ENCODE data around the gene MROH7. TPM values are rescaled to one million over a fixed set of nuclear protein-coding genes. Genes with fewer than 3 reads are reported as not detected.

MROH7 gene
- polyA plus RNA-seq, 6 donors from 2014 or later = not detected

- H3K27ac Mint-ChIP-seq = no peak overlapping the region
- no peak for DNase-seq
- H3K9me3 Mint-ChIP-seq = no peaks in the 10 kb centered on the region
Measured at GRCh38 chr1:54701066-54701465, 59.5 kb downstream of the MROH7 start.

GRCh38 chr1:54701996-54702395, 60.4 kb downstream of the MROH7 start:
- Mint-ChIP-seq H3K27me3 (peaks cover 8 to 62% (median 41%) of the 10 kb centered on the region in 3 donors), H3K4me3 (no peak overlapping the region), H3K27ac (no peak overlapping the region), H3K4me1 (no peaks in the 10 kb centered on the region), H3K9me3 (no peaks in the 10 kb centered on the region), H3K36me3 (no peaks in the 10 kb centered on the region)
- no peak for ATAC-seq (ENCODE audit: low read depth in 2 of 2)
- DNase-seq = no peak

More at GRCh38 chr1:54701066-54701465, 59.5 kb downstream of the MROH7 start:
- Mint-ChIP-seq H3K27me3 (peaks cover 13 to 63% (median 37%) of the 10 kb centered on the region in 3 donors), H3K36me3 (no peaks in the 10 kb centered on the region), H3K4me1 (no peaks in the 10 kb centered on the region), H3K4me3 (no peak overlapping the region)
- ATAC-seq (ENCODE audit: low read depth in 2 of 2) = no peak

GRCh38 chr1:54703471-54703870, 61.9 kb downstream of the MROH7 start:
- no peak for ATAC-seq (ENCODE audit: low read depth in 2 of 2)
- no peak overlapping the region for H3K27ac Mint-ChIP-seq

GRCh38 chr1:54705153-54705552, 63.6 kb downstream of the MROH7 start:
- ATAC-seq (ENCODE audit: low read depth in 2 of 2) (no peak), DNase-seq (no peak)
- Mint-ChIP-seq H3K9me3 (no peaks in the 10 kb centered on the region), H3K4me3 (no peak overlapping the region), H3K4me1 (no peaks in the 10 kb centered on the region), H3K27ac (no peak overlapping the region), H3K27me3 (peaks cover 23 to 67% (median 50%) of the 10 kb centered on the region in 3 donors), H3K36me3 (no peaks in the 10 kb centered on the region)

More at GRCh38 chr1:54703471-54703870, 61.9 kb downstream of the MROH7 start:
- H3K4me3 Mint-ChIP-seq = no peak overlapping the region
- peaks cover 22 to 67% (median 48%) of the 10 kb centered on the region in 3 donors for H3K27me3 Mint-ChIP-seq
- H3K9me3 Mint-ChIP-seq = no peaks in the 10 kb centered on the region
- no peaks in the 10 kb centered on the region for H3K36me3 Mint-ChIP-seq
- no peak for DNase-seq
- no peaks in the 10 kb centered on the region for H3K4me1 Mint-ChIP-seq

DNA sequence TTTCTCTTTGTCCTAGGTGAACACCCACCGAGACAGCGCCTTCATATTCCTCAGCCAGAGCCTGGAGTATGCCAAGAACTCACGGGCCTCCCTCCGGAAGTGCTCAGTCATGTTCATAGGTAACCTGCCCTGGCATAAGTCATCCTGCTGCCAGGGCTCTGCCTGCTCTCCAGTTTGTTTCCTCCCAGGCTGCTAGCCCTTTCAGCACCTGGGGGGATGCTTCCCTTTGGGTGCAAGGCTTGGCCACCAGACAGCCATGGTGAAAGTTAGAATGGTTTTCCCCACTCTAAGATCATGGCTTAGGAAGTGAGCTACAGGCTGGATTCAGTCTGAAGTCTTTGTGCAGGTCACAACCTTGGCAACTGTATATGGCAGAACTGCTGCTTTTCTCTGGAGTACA, 64.8 kb downstream of the MROH7 start:
- Mint-ChIP-seq H3K27ac (no peak overlapping the region), H3K36me3 (no peaks in the 10 kb centered on the region), H3K4me1 (no peaks in the 10 kb centered on the region), H3K27me3 (peaks cover 25 to 80% (median 52%) of the 10 kb centered on the region in 3 donors), H3K9me3 (no peaks in the 10 kb centered on the region), H3K4me3 (no peak overlapping the region)
- DNase-seq (no peak), ATAC-seq (ENCODE audit: low read depth in 2 of 2) (no peak)

GRCh38 chr1:54708385-54708784, 66.8 kb downstream of the MROH7 start:
- Mint-ChIP-seq H3K36me3 (no peaks in the 10 kb centered on the region), H3K9me3 (no peaks in the 10 kb centered on the region), H3K27me3 (peaks cover 17 to 63% (median 43%) of the 10 kb centered on the region in 3 donors), H3K4me3 (no peak overlapping the region), H3K4me1 (no peaks in the 10 kb centered on the region), H3K27ac (no peak overlapping the region)
- DNase-seq = no peak
- ATAC-seq (ENCODE audit: low read depth in 2 of 2) = no peak

DNA sequence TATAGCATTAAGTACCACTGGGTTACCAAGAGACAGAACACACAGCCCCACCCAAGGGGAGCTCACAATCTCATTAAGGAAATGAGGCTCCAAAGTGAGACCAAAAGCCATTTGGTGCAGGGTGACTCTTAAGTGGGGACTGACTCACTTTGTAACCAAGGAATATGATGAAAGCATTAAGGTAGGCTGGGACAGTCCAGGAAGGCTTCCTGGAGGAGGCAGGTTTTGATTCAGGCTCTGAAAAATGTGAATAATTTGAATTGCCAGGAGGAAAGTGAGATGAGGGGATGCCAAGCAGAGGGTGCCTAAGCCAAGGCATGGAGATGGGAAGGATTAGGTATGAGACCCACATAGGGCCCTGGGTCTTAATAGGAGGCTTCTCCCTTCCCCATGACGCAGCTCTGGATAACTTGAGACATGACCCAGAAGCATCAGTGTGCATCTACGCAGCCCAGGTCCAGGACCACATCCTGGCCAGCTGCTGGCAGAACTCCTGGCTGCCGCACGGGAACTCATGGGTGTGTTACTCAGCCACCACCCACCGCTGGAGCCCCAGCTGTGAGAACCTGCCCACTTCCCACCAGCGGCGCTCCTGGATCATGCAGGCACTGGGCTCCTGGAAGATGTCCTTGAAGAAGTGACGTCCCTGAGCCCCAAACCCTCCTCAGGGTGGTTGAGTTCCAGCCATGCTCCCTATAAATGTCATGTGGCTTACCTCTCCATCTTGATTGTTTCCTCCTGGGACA, 68.1 kb downstream of the MROH7 start:
- Mint-ChIP-seq H3K4me1 (peaks cover 0 to 1% (median 0%) of the 10 kb centered on the region in 3 donors), H3K9me3 (no peaks in the 10 kb centered on the region), H3K4me3 (no peak overlapping the region), H3K27me3 (peaks cover 17 to 55% (median 43%) of the 10 kb centered on the region in 3 donors), H3K27ac (no peak overlapping the region), H3K36me3 (no peaks in the 10 kb centered on the region)
- no peak for ATAC-seq (ENCODE audit: low read depth in 2 of 2)
- no peak for DNase-seq

- no peak overlapping the region for H3K4me3 Mint-ChIP-seq
- H3K27me3 Mint-ChIP-seq = peaks cover 17 to 51% (median 39%) of the 10 kb centered on the region in 3 donors
- no peak for ATAC-seq (ENCODE audit: low read depth in 2 of 2)
- H3K36me3 Mint-ChIP-seq = no peaks in the 10 kb centered on the region
- no peaks in the 10 kb centered on the region for H3K9me3 Mint-ChIP-seq
- H3K27ac Mint-ChIP-seq = no peak overlapping the region
- DNase-seq = no peak
- peaks cover 4 to 8% (median 5%) of the 10 kb centered on the region in 3 donors for H3K4me1 Mint-ChIP-seq
Measured at GRCh38 chr1:54710434-54710833, 68.8 kb downstream of the MROH7 start.

- Mint-ChIP-seq H3K36me3 (no peaks in the 10 kb centered on the region), H3K27me3 (peaks cover 17 to 47% (median 35%) of the 10 kb centered on the region in 3 donors), H3K4me3 (no peak overlapping the region), H3K4me1 (peaks cover 6 to 11% (median 7%) of the 10 kb centered on the region in 3 donors), H3K9me3 (no peaks in the 10 kb centered on the region), H3K27ac (peak overlapping the region in 1 of 6 donors; percentile 86)
- ATAC-seq (ENCODE audit: low read depth in 2 of 2) (no peak), DNase-seq (no peak)
Measured at GRCh38 chr1:54710841-54711240, 69.3 kb downstream of the MROH7 start.

DNA sequence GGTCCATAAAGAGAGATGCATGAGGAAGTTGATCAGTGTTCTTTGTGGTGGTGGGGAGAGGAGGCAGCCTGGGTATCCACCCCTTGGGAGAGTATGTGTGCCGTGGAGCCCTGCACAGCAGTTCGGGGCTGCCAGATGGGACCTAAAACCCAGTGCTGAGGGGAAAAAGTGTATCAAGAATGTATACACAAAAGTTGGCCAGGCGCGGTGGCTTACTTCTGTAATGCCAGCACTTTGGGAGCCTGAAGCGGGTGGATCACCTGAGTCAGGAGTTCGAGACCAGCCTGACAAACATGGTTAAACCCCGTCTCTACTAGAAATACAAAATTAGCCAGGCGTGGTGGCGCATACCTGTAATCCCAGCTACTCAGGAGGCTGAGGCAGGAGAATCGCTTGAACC, 70.0 kb downstream of the MROH7 start:
- no peak overlapping the region for H3K27ac Mint-ChIP-seq
- ATAC-seq (ENCODE audit: low read depth in 2 of 2) (no peak), DNase-seq (no peak)
- H3K4me1 Mint-ChIP-seq = peaks cover 10 to 16% (median 14%) of the 10 kb centered on the region in 3 donors
- no peaks in the 10 kb centered on the region for H3K36me3 Mint-ChIP-seq
- H3K4me3 Mint-ChIP-seq = no peak overlapping the region
- no peaks in the 10 kb centered on the region for H3K9me3 Mint-ChIP-seq
- H3K27me3 Mint-ChIP-seq = peaks cover 17 to 42% (median 31%) of the 10 kb centered on the region in 3 donors

GRCh38 chr1:54714881-54715492, 73.4 kb downstream of the MROH7 start:
- Mint-ChIP-seq H3K27me3 (peaks cover 3 to 14% (median 4%) of the 10 kb centered on the region in 3 donors), H3K27ac (peak overlapping the region; percentile 2 to 97 (median 72)), H3K36me3 (peaks cover 7 to 10% of the 10 kb centered on the region in 2 donors), H3K4me1 (peaks cover 16 to 36% (median 31%) of the 10 kb centered on the region in 3 donors), H3K9me3 (no peaks in the 10 kb centered on the region), H3K4me3 (peak overlapping the region; percentile 74 to 95 (median 90))
- DNase-seq (no peak), ATAC-seq (ENCODE audit: low read depth in 2 of 2) (no peak)

GRCh38 chr1:54715493-54716298, 74.1 kb downstream of the MROH7 start, which contains the start of gene TTC4:
Gene TTC4 (plus strand): TSS chr1:54715861. CDS start chr1:54715909, 48 bp downstream.
- peaks cover 16 to 36% (median 31%) of the 10 kb centered on the region in 3 donors for H3K4me1 Mint-ChIP-seq
- DNase-seq = peak; percentile 81
- peak within 1 kb of the TSS; percentile 74 to 95 (median 90) for H3K4me3 Mint-ChIP-seq
- ATAC-seq (ENCODE audit: low read depth in 2 of 2) = peak; percentile 95 to 98
- H3K27me3 Mint-ChIP-seq = peaks cover 0 to 7% (median 0%) of the 10 kb centered on the region in 3 donors
- peaks cover 7 to 10% of the 10 kb centered on the region in 2 donors for H3K36me3 Mint-ChIP-seq
- no peaks in the 10 kb centered on the region for H3K9me3 Mint-ChIP-seq
- peak within 1 kb of the TSS; percentile 2 to 97 (median 90) for H3K27ac Mint-ChIP-seq

Measured in naive B cell (primary cell).